ENCODE results near the gene ADRM1. TPM values are rescaled to one million over a fixed set of nuclear protein-coding genes. Genes with fewer than 3 reads are reported as not detected.

Gene ADRM1
- total and polyA plus RNA-seq, 10 donors: 60.5 to 112 (median 79.2) TPM

DNA sequence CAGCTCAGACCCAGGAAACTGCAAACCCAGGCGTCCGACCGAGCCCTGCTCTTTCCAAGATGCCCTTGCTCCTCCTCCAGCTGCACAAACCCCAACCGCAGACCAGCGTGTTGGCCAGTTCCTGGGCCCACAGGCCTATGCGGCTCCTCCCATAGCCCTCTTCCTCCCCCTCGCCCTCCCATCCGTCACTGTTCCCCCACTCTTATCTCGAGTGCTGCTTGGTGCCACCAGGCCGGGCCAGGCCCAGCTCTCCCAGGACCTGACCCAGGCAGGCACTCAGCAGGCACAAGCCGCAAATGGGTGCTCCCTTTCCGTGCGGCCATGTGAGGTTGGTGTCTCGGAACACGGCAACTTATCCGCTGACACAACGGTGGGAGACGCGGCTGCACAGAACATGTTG, 28.6 kb downstream of the ADRM1 start:
- no peak overlapping the region for H3K4me3 ChIP-seq
- peaks cover 0 to 94% (median 64%) of the 10 kb centered on the region in 6 donors for H3K36me3 ChIP-seq
- H3K27ac ChIP-seq: no peak overlapping the region
- 90 to 94% (median 92%) methylated on average over 19 of the region's 19 CpGs for WGBS, 5 donors
- peaks cover 0 to 9% (median 2%) of the 10 kb centered on the region in 6 donors for H3K4me1 ChIP-seq
- H3K9me3 ChIP-seq: no peaks in the 10 kb centered on the region
- no peaks in the 10 kb centered on the region for H3K27me3 ChIP-seq (replicated peaks in 1 of 7)
- no peak for DNase-seq
- TF ChIP-seq, protein P1, sequence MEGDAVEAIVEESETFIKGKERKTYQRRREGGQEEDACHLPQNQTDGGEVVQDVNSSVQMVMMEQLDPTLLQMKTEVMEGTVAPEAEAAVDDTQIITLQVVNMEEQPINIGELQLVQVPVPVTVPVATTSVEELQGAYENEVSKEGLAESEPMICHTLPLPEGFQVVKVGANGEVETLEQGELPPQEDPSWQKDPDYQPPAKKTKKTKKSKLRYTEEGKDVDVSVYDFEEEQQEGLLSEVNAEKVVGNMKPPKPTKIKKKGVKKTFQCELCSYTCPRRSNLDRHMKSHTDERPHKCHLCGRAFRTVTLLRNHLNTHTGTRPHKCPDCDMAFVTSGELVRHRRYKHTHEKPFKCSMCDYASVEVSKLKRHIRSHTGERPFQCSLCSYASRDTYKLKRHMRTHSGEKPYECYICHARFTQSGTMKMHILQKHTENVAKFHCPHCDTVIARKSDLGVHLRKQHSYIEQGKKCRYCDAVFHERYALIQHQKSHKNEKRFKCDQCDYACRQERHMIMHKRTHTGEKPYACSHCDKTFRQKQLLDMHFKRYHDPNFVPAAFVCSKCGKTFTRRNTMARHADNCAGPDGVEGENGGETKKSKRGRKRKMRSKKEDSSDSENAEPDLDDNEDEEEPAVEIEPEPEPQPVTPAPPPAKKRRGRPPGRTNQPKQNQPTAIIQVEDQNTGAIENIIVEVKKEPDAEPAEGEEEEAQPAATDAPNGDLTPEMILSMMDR (IDR thresholded peaks at IDR 0.05 in 8 of 11, conservative IDR thresholded peaks at IDR 0.05 in 3 of 11): no peak
- TF ChIP-seq POLR2AphosphoS5 (IDR thresholded peaks at IDR 0.05): no peak
- TF ChIP-seq POLR2A (IDR thresholded peaks at IDR 0.05): no peak
- intact Hi-C loops (cut with DNase I; ENCODE audit: low total_unique reads): no loop called here

- H3K36me3 ChIP-seq: peaks cover 0 to 94% (median 58%) of the 10 kb centered on the region in 6 donors
Observed at GRCh38 chr20:62332421-62332820, 29.6 kb downstream of the ADRM1 start.

DNA sequence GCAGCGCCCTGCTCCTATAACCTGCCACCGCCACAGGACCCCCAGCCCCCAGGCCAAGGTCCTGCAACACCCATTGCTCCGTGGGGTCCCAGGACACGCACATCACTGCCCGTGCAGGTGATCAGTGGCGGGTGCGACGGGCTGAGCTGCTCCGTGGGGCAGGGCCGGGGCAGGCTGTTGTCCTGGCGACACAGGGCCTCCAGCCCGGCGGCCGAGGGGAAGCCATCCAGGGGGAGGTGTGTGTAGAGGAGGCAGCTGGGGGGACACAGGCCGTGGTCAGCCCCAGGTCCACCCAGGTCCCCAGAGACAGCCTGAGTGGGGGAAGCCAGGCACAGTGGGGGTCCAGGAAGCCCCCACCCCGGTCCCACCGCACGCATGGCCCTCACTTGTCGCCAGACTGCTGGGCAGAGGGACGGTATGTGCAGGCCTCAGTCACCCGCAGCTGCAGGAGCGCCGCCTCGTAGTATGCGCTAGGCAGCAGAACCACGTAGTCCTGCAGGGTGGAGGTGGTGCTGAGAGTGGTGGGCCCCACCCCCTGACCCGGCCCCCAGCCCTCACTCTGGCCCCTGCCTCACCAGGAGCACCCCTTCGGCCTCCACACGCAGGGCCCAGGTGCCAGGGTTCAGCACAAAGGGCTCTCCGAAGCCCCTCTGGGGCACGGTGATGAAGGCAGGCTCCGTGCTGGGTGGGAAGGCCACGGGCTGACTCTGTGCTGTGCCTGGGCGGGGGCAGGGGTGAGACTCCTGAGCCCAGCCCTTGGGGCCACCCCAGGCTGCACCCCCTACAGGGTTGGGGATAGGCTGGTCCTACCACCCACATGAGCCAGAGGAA, 30.4 kb downstream of the ADRM1 start:
- Histone ChIP-seq H3K4me3 (no peak overlapping the region), H3K27me3 (replicated peaks in 1 of 7) (no peaks in the 10 kb centered on the region), H3K27ac (no peak overlapping the region), H3K9me3 (no peaks in the 10 kb centered on the region), H3K4me1 (peaks cover 1 to 28% (median 20%) of the 10 kb centered on the region in 6 donors), H3K36me3 (peaks cover 0 to 94% (median 53%) of the 10 kb centered on the region in 6 donors)
- 88 to 99% (median 92%) methylated on average over 15 to 34 of the region's 34 CpGs for WGBS, 5 donors
- no peak for DNase-seq
- intact Hi-C loops (cut with DNase I; ENCODE audit: low total_unique reads): no loop called here
- TF ChIP-seq, protein P1 (IDR thresholded peaks at IDR 0.05 in 8 of 11, conservative IDR thresholded peaks at IDR 0.05 in 3 of 11): no peak
- peak in 1 of 3 donors; percentile 17 for TF ChIP-seq POLR2AphosphoS5 (IDR thresholded peaks at IDR 0.05)

More at GRCh38 chr20:62332421-62332820, 29.6 kb downstream of the ADRM1 start:
- WGBS, 5 donors: 76 to 90% (median 86%) methylated on average over 10 to 16 of the region's 16 CpGs
- H3K9me3 ChIP-seq: no peaks in the 10 kb centered on the region
- no peak overlapping the region for H3K27ac ChIP-seq
- no peaks in the 10 kb centered on the region for H3K27me3 ChIP-seq (replicated peaks in 1 of 7)
- no peak overlapping the region for H3K4me3 ChIP-seq
- no peak for DNase-seq
- TF ChIP-seq POLR2AphosphoS5 (IDR thresholded peaks at IDR 0.05): no peak
- TF ChIP-seq, protein P1 (IDR thresholded peaks at IDR 0.05 in 8 of 11, conservative IDR thresholded peaks at IDR 0.05 in 3 of 11): no peak
- no peak for TF ChIP-seq POLR2A (IDR thresholded peaks at IDR 0.05)
- intact Hi-C loops (cut with DNase I; ENCODE audit: low total_unique reads): no loop called here
- H3K4me1 ChIP-seq: peaks cover 0 to 20% (median 12%) of the 10 kb centered on the region in 6 donors

DNA sequence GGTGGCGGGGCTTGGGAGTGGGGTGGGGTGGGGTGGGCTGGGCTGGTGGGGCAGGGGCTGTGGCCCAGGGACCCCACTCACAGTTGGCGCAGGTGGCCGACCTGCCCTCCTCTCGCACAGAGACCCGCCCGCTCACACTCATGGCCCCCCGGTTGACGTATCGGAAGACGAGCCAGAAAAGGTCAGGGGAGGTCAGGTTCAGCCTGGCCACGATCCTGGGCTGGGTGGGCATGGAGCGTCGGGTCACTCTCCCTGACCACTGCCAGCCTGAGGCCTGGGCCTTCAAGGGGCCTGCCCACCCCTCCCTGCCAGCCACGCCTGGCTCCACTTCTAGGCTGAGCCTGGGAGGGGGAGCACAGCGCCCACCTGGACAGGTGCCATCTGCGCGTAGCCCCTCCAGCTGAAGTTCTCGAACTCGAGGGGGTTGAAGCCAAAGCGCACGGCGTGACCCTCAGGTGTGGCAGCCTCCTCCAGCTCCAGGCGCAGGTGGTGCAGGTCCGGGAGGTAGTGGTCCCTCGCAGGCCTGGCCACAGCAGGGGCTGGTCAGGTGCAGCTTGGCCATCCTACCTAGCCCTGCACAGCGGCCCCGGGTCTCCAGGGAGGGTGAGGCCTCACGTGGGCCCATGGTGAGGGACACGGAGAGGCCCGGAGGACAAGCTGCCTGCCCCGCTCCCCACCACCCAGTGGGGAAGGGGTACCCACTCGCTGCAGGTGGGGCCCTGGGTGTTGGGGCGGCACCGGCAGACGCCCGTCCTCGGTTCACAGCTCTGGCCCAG, 31.2 kb downstream of the ADRM1 start:
- intact Hi-C loops (cut with DNase I; ENCODE audit: low total_unique reads): no loop called here
- H3K36me3 ChIP-seq: peaks cover 0 to 92% (median 46%) of the 10 kb centered on the region in 6 donors
- no peaks in the 10 kb centered on the region for H3K27me3 ChIP-seq (replicated peaks in 1 of 7)
- TF ChIP-seq, protein P1 (IDR thresholded peaks at IDR 0.05 in 8 of 11, conservative IDR thresholded peaks at IDR 0.05 in 3 of 11): no peak
- peak in 2 of 3 donors; percentile 23 to 39 for TF ChIP-seq POLR2AphosphoS5 (IDR thresholded peaks at IDR 0.05)
- H3K27ac ChIP-seq: no peak overlapping the region
- H3K4me3 ChIP-seq: no peak overlapping the region
- H3K9me3 ChIP-seq: no peaks in the 10 kb centered on the region
- no peak for DNase-seq
- 82 to 89% (median 87%) methylated on average over 14 to 37 of the region's 37 CpGs for WGBS, 5 donors
- H3K4me1 ChIP-seq: peaks cover 6 to 36% (median 28%) of the 10 kb centered on the region in 6 donors

All from spleen (tissue), 11 donors.